Fibroblast of lung (primary cell): ENCODE measurements around the gene HOXB1. TPM values are rescaled to one million over a fixed set of nuclear protein-coding genes. Genes with fewer than 3 reads are reported as not detected.

ENCODE experiments used
- DNase-seq, 2 donors: peaks; one replicate each; pipeline versions ENCODE4 v3.0.0 to v3.0.0-alpha.2; 2010; ENCODE audit warnings: low read depth in 2 of 2
- H2AFZ ChIP-seq: 2 replicates; pipeline ENCODE4 v1.5.1; 2012; ENCODE audit warnings: low read length, control low read depth, inconsistent platforms
- H3K27ac ChIP-seq: 2 replicates; pipeline ENCODE4 v1.5.1; 2011; ENCODE audit warnings: low read length, control low read depth; ENCODE audit not compliant: insufficient read depth
- H3K27me3 ChIP-seq: 2 replicates; pipeline ENCODE4 v1.5.1; 2011; ENCODE audit warnings: mild to moderate bottlenecking, low read length; ENCODE audit not compliant: control insufficient read depth, insufficient read depth
- H3K36me3 ChIP-seq: 2 replicates; pipeline ENCODE4 v1.5.1; 2011; ENCODE audit warnings: low read length; ENCODE audit not compliant: control insufficient read depth, insufficient read depth
- H3K4me1 ChIP-seq: 2 replicates; pipeline ENCODE4 v1.5.1; 2011; ENCODE audit warnings: low read length; ENCODE audit not compliant: control insufficient read depth, insufficient read depth; ENCODE audit errors: extremely low read depth
- H3K4me2 ChIP-seq: 2 replicates; pipeline ENCODE4 v1.5.1; 2011; ENCODE audit warnings: low read length, control low read depth; ENCODE audit not compliant: insufficient read depth; ENCODE audit errors: extremely low read depth
- H3K4me3 ChIP-seq, 4 experiments: fragments of 200-600 bp in 1 of 4; sonication (generic) in 1 of 4; replicated peaks in 1 of 4; 2 replicates each; pipeline ENCODE4 v1.5.1; 2011 to 2016; ENCODE audit warnings: low read length in 4 of 4, low read depth in 3 of 4, mild to moderate bottlenecking in 3 of 4, control low read depth in 2 of 4, inconsistent platforms in 1 of 4, mixed read lengths in 1 of 4; ENCODE audit not compliant: insufficient read depth in 1 of 4; ENCODE audit errors: control extremely low read depth in 1 of 4
- H3K79me2 ChIP-seq: 2 replicates; pipeline ENCODE4 v1.5.1; 2012; ENCODE audit warnings: mild to moderate bottlenecking, low read length, inconsistent platforms; ENCODE audit not compliant: control insufficient read depth, insufficient read depth
- H3K9ac ChIP-seq: 2 replicates; pipeline ENCODE4 v1.5.1; 2011; ENCODE audit warnings: mild to moderate bottlenecking, low read length, control low read depth; ENCODE audit not compliant: insufficient read depth
- H3K9me3 ChIP-seq: 2 replicates; pipeline ENCODE4 v1.5.1; 2012; ENCODE audit warnings: low read depth, low read length; ENCODE audit not compliant: control insufficient read depth, insufficient read depth
- H4K20me1 ChIP-seq: 2 replicates; pipeline ENCODE4 v1.5.1; 2011; ENCODE audit warnings: low read length; ENCODE audit not compliant: control insufficient read depth, insufficient read depth; ENCODE audit errors: extremely low read depth
- EZH2 ChIP-seq: IDR thresholded peaks from 2 replicates; pipeline ENCODE4 v1.5.1; 2012; ENCODE audit warnings: low read length, control low read depth, mild to moderate bottlenecking; ENCODE audit errors: missing control alignments
- polyA plus RNA-seq, 2 donors: library from polyadenylated mRNA; depleted of rRNA in 1 of 2; stranded (reverse) in 1 of 2; unstranded in 1 of 2; fragments of >200 nt; gene quantifications; 2 replicates each; pipeline ENCODE4 v1.2.1, GENCODE V29; 2011 to 2012; ENCODE audit warnings: missing spikeins in 1 of 2
- total RNA-seq: library from RNA; depleted of rRNA; stranded (reverse); fragments of >200 nt; gene quantifications from 2 replicates; pipeline ENCODE4 v1.2.1, GENCODE V29; 2014
- TF ChIP-seq, protein P1 (sequence below), 2 donors: IDR thresholded peaks in 1 of 2; conservative IDR thresholded peaks in 1 of 2; 1 replicate in 1 of 2; 2 replicates in 1 of 2; pipeline ENCODE4 v1.5.1; 2011 to 2012; ENCODE audit warnings: low read length in 2 of 2, control low read depth in 1 of 2, inconsistent platforms in 1 of 2, low read depth in 1 of 2, mild to moderate bottlenecking in 1 of 2

Gene HOXB1
- total and polyA plus RNA-seq, 2 donors (not counting 1 experiment from before 2014, with no cell fraction given) = not detected

DNA sequence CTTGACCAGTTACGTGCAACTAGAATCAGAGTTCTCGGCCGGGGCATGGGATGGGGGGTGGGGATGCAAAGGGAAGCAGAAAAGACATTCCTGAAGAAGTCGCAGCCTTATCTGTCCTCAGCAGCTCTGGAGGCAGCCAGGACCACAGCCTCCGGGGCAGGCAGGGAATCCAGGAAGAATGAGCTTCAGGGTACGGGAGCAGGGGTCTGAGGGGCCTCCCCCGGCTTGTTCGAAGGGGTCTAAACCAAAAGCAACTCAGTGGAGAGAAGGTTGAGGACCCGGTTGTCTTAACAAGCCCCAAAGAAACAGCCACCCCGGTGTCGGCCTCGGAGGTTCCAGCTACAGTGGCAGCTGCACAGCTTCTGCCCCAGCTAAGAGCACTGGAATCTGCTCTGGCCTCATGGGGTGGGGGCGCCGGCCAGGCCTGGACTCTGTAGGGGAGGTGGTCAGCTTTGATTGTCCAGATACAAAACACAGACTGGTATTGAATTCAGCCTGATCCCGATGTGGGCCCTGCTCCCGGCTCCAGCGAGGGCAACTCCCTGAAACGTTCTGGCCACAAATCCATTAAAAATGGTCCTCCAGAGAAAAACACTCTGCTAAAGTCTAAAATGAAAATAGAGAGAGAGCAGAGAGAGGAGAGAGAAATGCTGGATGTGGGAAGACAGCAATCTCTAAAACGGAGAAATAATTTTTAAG is 39.7 kb upstream of the HOXB1 start:
- Histone ChIP-seq H4K20me1 (no peaks in the 10 kb centered on the region), H3K4me3 (peak overlapping the region; percentile 44 to 98 (median 64)), H3K9ac (peak overlapping the region; percentile 68), H3K9me3 (no peaks in the 10 kb centered on the region), H3K27me3 (no peaks in the 10 kb centered on the region), H3K4me1 (peaks cover 37% of the 10 kb centered on the region), H3K36me3 (peaks cover 10% of the 10 kb centered on the region), H3K79me2 (peaks cover 100% of the 10 kb centered on the region), H3K27ac (peak overlapping the region; percentile 98), H2AFZ (no peak overlapping the region), H3K4me2 (peak overlapping the region; percentile 86)
- TF ChIP-seq, protein P1, sequence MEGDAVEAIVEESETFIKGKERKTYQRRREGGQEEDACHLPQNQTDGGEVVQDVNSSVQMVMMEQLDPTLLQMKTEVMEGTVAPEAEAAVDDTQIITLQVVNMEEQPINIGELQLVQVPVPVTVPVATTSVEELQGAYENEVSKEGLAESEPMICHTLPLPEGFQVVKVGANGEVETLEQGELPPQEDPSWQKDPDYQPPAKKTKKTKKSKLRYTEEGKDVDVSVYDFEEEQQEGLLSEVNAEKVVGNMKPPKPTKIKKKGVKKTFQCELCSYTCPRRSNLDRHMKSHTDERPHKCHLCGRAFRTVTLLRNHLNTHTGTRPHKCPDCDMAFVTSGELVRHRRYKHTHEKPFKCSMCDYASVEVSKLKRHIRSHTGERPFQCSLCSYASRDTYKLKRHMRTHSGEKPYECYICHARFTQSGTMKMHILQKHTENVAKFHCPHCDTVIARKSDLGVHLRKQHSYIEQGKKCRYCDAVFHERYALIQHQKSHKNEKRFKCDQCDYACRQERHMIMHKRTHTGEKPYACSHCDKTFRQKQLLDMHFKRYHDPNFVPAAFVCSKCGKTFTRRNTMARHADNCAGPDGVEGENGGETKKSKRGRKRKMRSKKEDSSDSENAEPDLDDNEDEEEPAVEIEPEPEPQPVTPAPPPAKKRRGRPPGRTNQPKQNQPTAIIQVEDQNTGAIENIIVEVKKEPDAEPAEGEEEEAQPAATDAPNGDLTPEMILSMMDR (conservative IDR thresholded peaks at IDR 0.05 in 1 of 2, IDR thresholded peaks at IDR 0.05 in 1 of 2; ENCODE audit: low read depth in 1 of 2, low read length in 2 of 2) = no peak
- no peak for TF ChIP-seq EZH2
- peak; percentile 60 to 70 for DNase-seq

DNA sequence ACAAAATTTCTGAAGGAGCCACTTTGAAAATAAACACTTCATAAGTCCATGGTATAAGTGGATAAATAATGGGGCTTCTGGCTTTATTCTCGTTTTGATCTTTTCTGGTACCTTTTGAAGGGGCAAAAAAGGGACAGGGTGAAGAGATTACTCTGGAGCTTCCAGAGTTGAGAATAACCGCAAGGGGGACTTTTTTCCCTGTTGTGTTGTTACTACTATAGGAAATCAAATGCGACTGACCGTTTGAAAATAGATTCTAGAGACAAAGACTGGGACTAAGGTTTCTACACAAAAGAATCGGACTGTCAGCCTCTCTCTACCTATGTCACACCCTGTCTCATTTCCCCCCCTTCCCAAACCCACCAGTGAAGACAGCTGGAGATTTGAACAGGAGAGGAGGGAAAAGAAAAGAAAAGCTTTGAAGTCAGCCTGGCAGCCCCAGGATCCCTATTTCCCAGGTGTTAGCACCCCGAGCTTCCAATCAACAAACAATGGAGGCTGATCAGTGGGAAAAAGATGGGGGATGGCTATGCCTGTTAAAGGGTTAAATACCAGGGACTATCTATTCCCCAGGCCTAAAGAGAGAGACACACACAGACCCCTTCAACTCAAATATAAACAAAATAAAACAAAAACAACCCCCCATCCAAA is 39.0 kb upstream of the HOXB1 start:
- DNase-seq = peak; percentile 39 to 63
- H3K4me1 ChIP-seq = peaks cover 39% of the 10 kb centered on the region
- no peak for TF ChIP-seq EZH2
- TF ChIP-seq, protein P1 (conservative IDR thresholded peaks at IDR 0.05 in 1 of 2, IDR thresholded peaks at IDR 0.05 in 1 of 2; ENCODE audit: low read depth in 1 of 2, low read length in 2 of 2) = peak in 1 of 2 donors; percentile 21
- peak overlapping the region; percentile 68 for H3K9ac ChIP-seq
- no peaks in the 10 kb centered on the region for H4K20me1 ChIP-seq
- H3K27me3 ChIP-seq = no peaks in the 10 kb centered on the region
- peak overlapping the region; percentile 44 to 98 (median 64) for H3K4me3 ChIP-seq
- H2AFZ ChIP-seq = no peak overlapping the region
- H3K9me3 ChIP-seq = no peaks in the 10 kb centered on the region
- H3K36me3 ChIP-seq = peaks cover 10% of the 10 kb centered on the region
- H3K79me2 ChIP-seq = peaks cover 100% of the 10 kb centered on the region
- H3K4me2 ChIP-seq = peak overlapping the region; percentile 86
- peak overlapping the region; percentile 98 for H3K27ac ChIP-seq

DNA sequence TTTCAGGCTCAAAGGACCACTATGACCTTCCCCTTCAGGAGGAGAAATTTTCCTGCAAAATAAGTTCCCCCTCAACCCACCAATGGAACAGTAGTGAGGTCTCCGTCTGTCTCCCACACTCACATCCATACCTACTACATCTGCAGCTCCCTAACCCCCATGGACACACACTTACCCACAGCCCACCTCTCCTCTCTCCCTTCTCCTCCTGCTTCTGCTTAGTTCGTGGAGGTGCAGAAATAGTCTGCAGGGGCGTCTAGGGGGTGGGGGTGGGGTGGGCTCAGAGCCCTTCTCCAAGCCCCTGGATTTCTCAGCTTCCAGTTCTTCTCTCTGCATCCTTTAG is 38.4 kb upstream of the HOXB1 start:
- Histone ChIP-seq H3K4me1 (peaks cover 39% of the 10 kb centered on the region), H3K4me3 (peak overlapping the region; percentile 47 to 98 (median 64)), H3K9me3 (no peaks in the 10 kb centered on the region), H3K4me2 (peak overlapping the region; percentile 90), H3K79me2 (peaks cover 100% of the 10 kb centered on the region), H3K36me3 (peaks cover 10% of the 10 kb centered on the region), H3K27ac (peak overlapping the region; percentile 98), H2AFZ (no peak overlapping the region), H3K9ac (no peak overlapping the region), H4K20me1 (no peaks in the 10 kb centered on the region), H3K27me3 (no peaks in the 10 kb centered on the region)
- no peak for TF ChIP-seq EZH2
- TF ChIP-seq, protein P1 (conservative IDR thresholded peaks at IDR 0.05 in 1 of 2, IDR thresholded peaks at IDR 0.05 in 1 of 2; ENCODE audit: low read depth in 1 of 2, low read length in 2 of 2) = no peak
- DNase-seq = peak in 1 of 2 donors; percentile 17
